Peyer's patch (tissue), 4 donors: ENCODE results near the gene KRT37.

ENCODE experiments used
- CTCF ChIP-seq, 6 experiments: fragments of 450-650 bp in 4 of 6; fragments of 200-600 bp in 2 of 6; sonication (generic) in 1 of 6; IDR thresholded peaks; one replicate each; pipeline ENCODE4 v1.5.1; 2017 to 2019; ENCODE audit warnings: antibody characterized with exemption in 6 of 6, mild to moderate bottlenecking in 3 of 6, moderate library complexity in 1 of 6
- POLR2A ChIP-seq, 2 donors: fragments of 450-650 bp; IDR thresholded peaks; one replicate each; pipeline ENCODE4 v1.5.1; 2017; ENCODE audit warnings: antibody characterized with exemption in 2 of 2, mild to moderate bottlenecking in 2 of 2, moderate library complexity in 2 of 2

- TF ChIP-seq POLR2A (IDR thresholded peaks at IDR 0.05) (no peak), CTCF (IDR thresholded peaks at IDR 0.05) (no peak)
Observed at GRCh38 chr17:41411072-41411840, 13.1 kb downstream of the KRT37 start.
